Measurements from ENCODE around the gene KIFBP. TPM values are rescaled to one million over a fixed set of nuclear protein-coding genes. Genes with fewer than 3 reads are reported as not detected.

KIFBP gene
- total and polyA plus RNA-seq, 2 experiments from 2014 or later, result 33.8 to 40.5 TPM

DNA sequence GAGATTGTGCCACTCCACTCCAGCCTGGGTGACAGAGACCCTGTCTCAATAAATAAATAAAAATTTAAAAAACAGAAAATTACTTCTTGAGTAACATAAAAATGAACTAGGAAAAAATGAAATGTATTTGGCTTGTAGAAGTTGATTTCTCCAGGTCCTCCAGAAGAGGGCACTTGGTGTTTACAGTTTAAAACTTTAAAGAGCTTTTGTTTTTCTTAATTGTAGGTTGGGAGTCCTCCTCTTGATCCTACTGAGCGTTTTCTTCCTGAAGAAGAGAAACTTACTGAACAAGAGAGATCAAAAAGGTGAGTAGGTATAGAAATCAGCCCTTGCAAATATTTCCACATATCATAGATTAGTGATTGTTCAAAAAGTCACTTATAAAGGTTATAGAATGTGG is 16.2 kb downstream of the KIFBP start:
- no peaks in the 10 kb centered on the region for H3K9me3 ChIP-seq (ENCODE audit: low read depth)
- H3K4me3 ChIP-seq, result no peak overlapping the region
- no peak overlapping the region for H2AFZ ChIP-seq
- no peaks in the 10 kb centered on the region for H3K27me3 ChIP-seq
- no peak overlapping the region for H3K4me2 ChIP-seq
- H3K9me2 ChIP-seq (replicated peaks; ENCODE audit: insufficient read depth), result no peaks in the 10 kb centered on the region
- WGBS (ENCODE audit: low lambda C conversion rate, missing lambda C conversion rate), result 35% methylated on average over 1 of the region's 1 CpG
- TF ChIP-seq EZH2 (IDR thresholded peaks at IDR 0.05; ENCODE audit: borderline replicate concordance), result no peak
- TF ChIP-seq, protein P1, sequence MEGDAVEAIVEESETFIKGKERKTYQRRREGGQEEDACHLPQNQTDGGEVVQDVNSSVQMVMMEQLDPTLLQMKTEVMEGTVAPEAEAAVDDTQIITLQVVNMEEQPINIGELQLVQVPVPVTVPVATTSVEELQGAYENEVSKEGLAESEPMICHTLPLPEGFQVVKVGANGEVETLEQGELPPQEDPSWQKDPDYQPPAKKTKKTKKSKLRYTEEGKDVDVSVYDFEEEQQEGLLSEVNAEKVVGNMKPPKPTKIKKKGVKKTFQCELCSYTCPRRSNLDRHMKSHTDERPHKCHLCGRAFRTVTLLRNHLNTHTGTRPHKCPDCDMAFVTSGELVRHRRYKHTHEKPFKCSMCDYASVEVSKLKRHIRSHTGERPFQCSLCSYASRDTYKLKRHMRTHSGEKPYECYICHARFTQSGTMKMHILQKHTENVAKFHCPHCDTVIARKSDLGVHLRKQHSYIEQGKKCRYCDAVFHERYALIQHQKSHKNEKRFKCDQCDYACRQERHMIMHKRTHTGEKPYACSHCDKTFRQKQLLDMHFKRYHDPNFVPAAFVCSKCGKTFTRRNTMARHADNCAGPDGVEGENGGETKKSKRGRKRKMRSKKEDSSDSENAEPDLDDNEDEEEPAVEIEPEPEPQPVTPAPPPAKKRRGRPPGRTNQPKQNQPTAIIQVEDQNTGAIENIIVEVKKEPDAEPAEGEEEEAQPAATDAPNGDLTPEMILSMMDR (IDR thresholded peaks at IDR 0.05; ENCODE audit: poor library complexity), result peak; percentile 57
- no peaks in the 10 kb centered on the region for H3K4me1 ChIP-seq (ENCODE audit: insufficient read depth)
- H4K20me1 ChIP-seq (ENCODE audit: insufficient read depth, poor library complexity, severe bottlenecking), result no peaks in the 10 kb centered on the region
- H3K36me3 ChIP-seq (replicated peaks; ENCODE audit: insufficient read depth, low read depth), result peaks cover 6% of the 10 kb centered on the region
- H3K27ac ChIP-seq, result no peak overlapping the region
- peak; percentile 25 for DNase-seq (ENCODE audit: low spot score)
- peaks cover 10% of the 10 kb centered on the region for H3K79me2 ChIP-seq

DNA sequence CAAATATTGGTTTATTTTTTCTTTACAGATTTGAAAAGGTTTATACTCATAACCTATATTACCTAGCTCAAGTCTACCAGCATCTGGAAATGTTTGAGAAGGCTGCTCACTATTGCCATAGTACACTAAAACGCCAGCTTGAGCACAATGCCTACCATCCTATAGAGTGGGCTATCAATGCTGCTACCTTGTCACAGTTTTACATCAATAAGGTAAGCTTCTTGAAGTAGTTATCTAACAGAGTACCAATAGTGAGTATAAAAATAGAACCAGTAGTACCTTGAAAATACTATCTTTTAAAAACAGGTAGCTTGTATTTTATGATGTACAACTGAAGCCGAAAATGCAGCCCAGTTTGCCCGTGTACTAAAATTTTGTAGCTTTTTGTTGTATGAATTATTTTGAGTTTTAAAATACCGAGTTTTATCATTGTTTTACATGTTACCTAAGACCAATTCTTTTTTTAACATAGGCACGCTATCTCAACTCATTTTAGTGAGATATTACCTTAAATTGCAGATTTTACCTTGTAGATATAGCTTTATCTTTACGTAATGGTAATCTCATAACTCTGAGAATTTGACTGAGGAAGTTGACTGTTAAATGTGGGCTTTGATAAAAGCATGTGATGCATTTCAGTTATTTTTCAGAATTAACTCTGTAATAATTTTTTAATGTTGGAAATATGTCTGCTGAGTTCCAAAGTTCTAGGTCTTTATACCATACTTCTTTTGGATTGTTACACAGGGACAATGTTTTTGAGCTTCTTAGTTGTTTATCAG is 17.3 kb downstream of the KIFBP start:
- 98% methylated on average over 6 of the region's 6 CpGs for WGBS (ENCODE audit: low lambda C conversion rate, missing lambda C conversion rate)
- H3K36me3 ChIP-seq (replicated peaks; ENCODE audit: insufficient read depth, low read depth), result peaks cover 6% of the 10 kb centered on the region
- TF ChIP-seq EZH2phosphoT487 (IDR thresholded peaks at IDR 0.05; ENCODE audit: low read depth, severe bottlenecking, unreplicated experiment), result no peak
- TF ChIP-seq, protein P1 (IDR thresholded peaks at IDR 0.05; ENCODE audit: poor library complexity), result no peak
- no peak for TF ChIP-seq EZH2 (IDR thresholded peaks at IDR 0.05; ENCODE audit: borderline replicate concordance)

DNA sequence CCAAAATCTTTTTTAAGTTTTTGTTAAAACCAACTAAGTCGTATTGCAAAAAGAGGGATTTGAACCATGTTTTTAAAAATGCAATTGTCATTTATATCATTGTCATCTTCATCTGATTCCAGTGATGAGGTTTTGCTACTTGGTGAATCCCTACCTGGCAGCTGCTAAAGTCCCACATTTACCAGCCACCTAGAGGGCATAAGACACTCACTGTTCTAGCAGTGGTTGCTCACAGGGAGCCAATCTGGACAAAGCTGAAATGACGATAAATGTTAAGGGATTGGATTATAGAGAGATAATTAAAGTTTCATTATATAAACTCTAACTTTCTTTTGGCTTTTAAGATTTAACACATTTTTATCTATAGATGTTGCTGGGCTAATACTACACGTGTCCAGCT is 18.7 kb downstream of the KIFBP start:
- TF ChIP-seq EZH2 (IDR thresholded peaks at IDR 0.05; ENCODE audit: borderline replicate concordance) (no peak), EZH2phosphoT487 (IDR thresholded peaks at IDR 0.05; ENCODE audit: low read depth, severe bottlenecking, unreplicated experiment) (no peak)
- TF ChIP-seq, protein P1 (IDR thresholded peaks at IDR 0.05; ENCODE audit: poor library complexity), result no peak
- H3K9me3 ChIP-seq (ENCODE audit: low read depth), result no peaks in the 10 kb centered on the region
- DNase-seq (ENCODE audit: low spot score), result no peak
- H3K4me2 ChIP-seq, result no peak overlapping the region
- no peaks in the 10 kb centered on the region for H4K20me1 ChIP-seq (ENCODE audit: insufficient read depth, poor library complexity, severe bottlenecking)
- 89% methylated on average over 3 of the region's 3 CpGs for WGBS (ENCODE audit: low lambda C conversion rate, missing lambda C conversion rate)
- peaks cover 6% of the 10 kb centered on the region for H3K36me3 ChIP-seq (replicated peaks; ENCODE audit: insufficient read depth, low read depth)
- no peak overlapping the region for H3K27ac ChIP-seq
- no peak overlapping the region for H2AFZ ChIP-seq
- H3K79me2 ChIP-seq, result peaks cover 8% of the 10 kb centered on the region
- H3K4me3 ChIP-seq, result no peak overlapping the region
- no peaks in the 10 kb centered on the region for H3K27me3 ChIP-seq
- H3K4me1 ChIP-seq (ENCODE audit: insufficient read depth), result no peaks in the 10 kb centered on the region
- no peaks in the 10 kb centered on the region for H3K9me2 ChIP-seq (replicated peaks; ENCODE audit: insufficient read depth)

More for the DNA sequence above, 17.3 kb downstream of the KIFBP start:
- DNase-seq (ENCODE audit: low spot score), result no peak
- Histone ChIP-seq H3K4me3 (no peak overlapping the region), H3K4me2 (no peak overlapping the region), H4K20me1 (ENCODE audit: insufficient read depth, poor library complexity, severe bottlenecking) (no peaks in the 10 kb centered on the region), H3K9me2 (replicated peaks; ENCODE audit: insufficient read depth) (no peaks in the 10 kb centered on the region), H3K27me3 (no peaks in the 10 kb centered on the region), H3K4me1 (ENCODE audit: insufficient read depth) (no peaks in the 10 kb centered on the region), H3K9me3 (ENCODE audit: low read depth) (no peaks in the 10 kb centered on the region), H2AFZ (no peak overlapping the region), H3K79me2 (peaks cover 10% of the 10 kb centered on the region), H3K27ac (no peak overlapping the region)
